Stimulated activated CD8-positive, alpha-beta memory T cell treated with anti-CD3 and anti-CD28 coated beads, Interleukin-4, amount 100 ng/mL, for 48 hours (primary cell): Measurements from ENCODE around the gene CALN1.
"Not testable (repeated sequence)": the region's sequence is repeated elsewhere in the genome, so short reads cannot be mapped to it uniquely, and the experiment has no call there.

Experiments
- DNase-seq: peaks from one replicate; pipeline ENCODE4 v3.0.0-alpha.2; 2020

Gene CALN1

GRCh38 chr7:71777278-71777677 lies 634.9 kb downstream of the CALN1 start:
- no peak for DNase-seq

GRCh38 chr7:71776726-71777125 lies 635.4 kb downstream of the CALN1 start:
- no peak for DNase-seq

- DNase-seq: no peak
Observed at GRCh38 chr7:71775648-71776047, 636.5 kb downstream of the CALN1 start.

GRCh38 chr7:71772779-71773178 lies 639.4 kb downstream of the CALN1 start:
- DNase-seq: no peak

- DNase-seq: no peak
Observed at GRCh38 chr7:71770269-71770907, 641.8 kb downstream of the CALN1 start.

- no peak for DNase-seq
Observed at GRCh38 chr7:71769326-71769725, 642.8 kb downstream of the CALN1 start.

GRCh38 chr7:71768450-71768849 lies 643.7 kb downstream of the CALN1 start:
- no peak for DNase-seq

GRCh38 chr7:71766016-71766415 lies 646.1 kb downstream of the CALN1 start:
- no peak for DNase-seq

GRCh38 chr7:71761336-71761735 lies 650.8 kb downstream of the CALN1 start:
- DNase-seq: no peak

- no peak for DNase-seq
Observed at GRCh38 chr7:71754828-71755227, 657.3 kb downstream of the CALN1 start.

GRCh38 chr7:71753956-71754664 lies 658.0 kb downstream of the CALN1 start:
- DNase-seq: no peak

GRCh38 chr7:71753236-71753635 lies 658.9 kb downstream of the CALN1 start:
- DNase-seq: no peak

GRCh38 chr7:71752171-71752935 lies 659.8 kb downstream of the CALN1 start:
- DNase-seq: peak; percentile 76

- DNase-seq: no peak
Observed at GRCh38 chr7:71750290-71750689, 661.8 kb downstream of the CALN1 start.

GRCh38 chr7:71746006-71746405 lies 666.1 kb downstream of the CALN1 start:
- DNase-seq: no peak

- no peak for DNase-seq
Observed at GRCh38 chr7:71740174-71740560, 672.0 kb downstream of the CALN1 start.

- no peak for DNase-seq
Observed at GRCh38 chr7:71739520-71740173, 672.5 kb downstream of the CALN1 start.

- not testable (repeated sequence) for DNase-seq
Observed at GRCh38 chr7:71737931-71738540, 674.1 kb downstream of the CALN1 start.

GRCh38 chr7:71735961-71736556 lies 676.1 kb downstream of the CALN1 start:
- DNase-seq: peak; percentile 69

GRCh38 chr7:71733107-71733870 lies 678.8 kb downstream of the CALN1 start:
- peak; percentile 88 for DNase-seq

GRCh38 chr7:71731740-71732139 lies 680.4 kb downstream of the CALN1 start:
- no peak for DNase-seq
